Hepatocyte (in vitro differentiated cells): ENCODE measurements around the gene CCDC102A. TPM values are rescaled to one million over a fixed set of nuclear protein-coding genes. Genes with fewer than 3 reads are reported as not detected.

Experiments
- DNase-seq: peaks from one replicate; pipeline ENCODE4 v3.0.0-alpha.2; 2016; ENCODE audit warnings: low spot score
- H2AFZ ChIP-seq: fragments of 200-600 bp; sonication (generic); 2 replicates; pipeline ENCODE4 v1.6.0; 2016; ENCODE audit warnings: antibody characterized with exemption, mild to moderate bottlenecking
- H3K27ac ChIP-seq: fragments of 200-600 bp; sonication (generic); 2 replicates; pipeline ENCODE4 v1.5.1; 2016; ENCODE audit warnings: mild to moderate bottlenecking
- H3K27me3 ChIP-seq: fragments of 200-600 bp; sonication (generic); 2 replicates; pipeline ENCODE4 v1.6.1; 2016
- H3K36me3 ChIP-seq: fragments of 200-600 bp; sonication (generic); replicated peaks from 2 replicates; pipeline ENCODE4 v1.5.1; 2016; ENCODE audit warnings: low read depth; ENCODE audit not compliant: insufficient read depth
- H3K4me1 ChIP-seq: fragments of 200-600 bp; sonication (generic); 2 replicates; pipeline ENCODE4 v1.5.1; 2016; ENCODE audit warnings: mild to moderate bottlenecking, moderate library complexity; ENCODE audit not compliant: insufficient read depth
- H3K4me2 ChIP-seq: fragments of 200-600 bp; sonication (generic); 2 replicates; pipeline ENCODE4 v1.6.0; 2016
- H3K4me3 ChIP-seq: fragments of 200-600 bp; sonication (generic); 2 replicates; pipeline ENCODE4 v1.5.1; 2016; ENCODE audit warnings: mild to moderate bottlenecking
- H3K79me2 ChIP-seq: fragments of 200-600 bp; sonication (generic); 2 replicates; pipeline ENCODE4 v1.6.0; 2017; ENCODE audit warnings: mild to moderate bottlenecking
- H3K9me2 ChIP-seq: fragments of 200-600 bp; sonication (generic); replicated peaks from 2 replicates; pipeline ENCODE4 v1.6.0; 2017; ENCODE audit warnings: mild to moderate bottlenecking; ENCODE audit not compliant: insufficient read depth
- H3K9me3 ChIP-seq: fragments of 200-600 bp; sonication (generic); 2 replicates; pipeline ENCODE4 v1.5.1; 2016; ENCODE audit warnings: low read depth, mild to moderate bottlenecking
- H4K20me1 ChIP-seq: fragments of 200-600 bp; sonication (generic); 2 replicates; pipeline ENCODE4 v1.6.0; 2016; ENCODE audit warnings: mild to moderate bottlenecking; ENCODE audit not compliant: insufficient read depth, poor library complexity, severe bottlenecking
- CTCF ChIP-seq: fragments of 200-600 bp; sonication (generic); IDR thresholded peaks from 2 replicates; pipeline ENCODE4 v1.5.1; 2016; ENCODE audit warnings: antibody characterized with exemption, mild to moderate bottlenecking; ENCODE audit not compliant: poor library complexity
- EZH2 ChIP-seq: fragments of 200-600 bp; sonication (generic); IDR thresholded peaks from 2 replicates; pipeline ENCODE4 v1.6.1; 2016; ENCODE audit warnings: antibody characterized with exemption, mild to moderate bottlenecking, borderline replicate concordance
- EZH2phosphoT487 ChIP-seq: fragments of 200-600 bp; sonication (generic); IDR thresholded peaks from one replicate; pipeline ENCODE4 v1.6.1; 2018; ENCODE audit warnings: antibody characterized with exemption, mild to moderate bottlenecking, low read depth, moderate library complexity; ENCODE audit not compliant: unreplicated experiment, severe bottlenecking
- WGBS: methylation state at CpG from one replicate; pipeline ENCODE4 v1.1.6; 2016; ENCODE audit warnings: low lambda C conversion rate; ENCODE audit errors: missing lambda C conversion rate; 5-methylcytosine and 5-hydroxymethylcytosine counted together
- polyA plus RNA-seq: library from polyadenylated mRNA; unstranded; fragments of >200 nt; fragmentation: Nextera tagmentation; extraction: Ambion mirVana; gene quantifications from 2 replicates; pipeline ENCODE4 v1.2.1, GENCODE V29; 2016
- total RNA-seq: library from RNA; depleted of rRNA; stranded (reverse); fragments of >200 nt; gene quantifications from 2 replicates; pipeline ENCODE4 v1.2.3, GENCODE V29; 2014

Gene CCDC102A
- total and polyA plus RNA-seq, 2 experiments from 2014 or later, result 11.4 to 17.2 TPM

GRCh38 chr16:57526498-57526897, 9.9 kb downstream of the CCDC102A start:
- H3K4me2 ChIP-seq, result no peak overlapping the region
- H3K27ac ChIP-seq, result no peak overlapping the region
- no peaks in the 10 kb centered on the region for H3K9me2 ChIP-seq
- TF ChIP-seq CTCF (no peak), EZH2phosphoT487 (no peak), EZH2 (no peak)
- no peak for DNase-seq
- no peak overlapping the region for H3K4me3 ChIP-seq
- H3K4me1 ChIP-seq, result peaks cover 8% of the 10 kb centered on the region
- H3K9me3 ChIP-seq, result no peaks in the 10 kb centered on the region
- H3K27me3 ChIP-seq, result no peaks in the 10 kb centered on the region
- no peaks in the 10 kb centered on the region for H3K36me3 ChIP-seq
- WGBS, result 91% methylated on average over 6 of the region's 6 CpGs
- peaks cover 4% of the 10 kb centered on the region for H3K79me2 ChIP-seq
- H4K20me1 ChIP-seq, result no peaks in the 10 kb centered on the region
- H2AFZ ChIP-seq, result no peak overlapping the region

GRCh38 chr16:57525761-57526160, 10.6 kb downstream of the CCDC102A start:
- no peaks in the 10 kb centered on the region for H3K9me2 ChIP-seq
- WGBS, result 93% methylated on average over 17 of the region's 18 CpGs

DNA sequence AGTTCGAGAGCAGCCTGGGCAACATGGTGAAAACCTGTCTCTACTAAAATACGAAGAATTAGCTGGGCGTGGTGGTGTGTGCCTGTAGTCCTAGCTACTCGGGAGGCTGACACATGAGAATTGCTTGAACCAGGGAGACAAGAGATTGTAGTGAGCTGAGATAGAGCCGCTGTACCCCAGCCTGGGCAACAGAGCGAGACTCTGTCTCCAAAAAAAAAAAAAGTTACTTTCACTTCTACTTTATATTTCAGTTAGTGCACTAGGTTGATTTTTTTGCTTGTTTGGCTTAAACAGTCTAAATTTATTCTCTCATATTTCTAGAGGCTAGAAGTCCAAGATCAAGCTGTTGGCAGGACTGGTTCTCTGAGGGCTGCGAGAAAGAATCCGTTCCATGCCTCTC, 13.4 kb downstream of the CCDC102A start:
- no peak overlapping the region for H3K27ac ChIP-seq
- H3K9me3 ChIP-seq, result no peaks in the 10 kb centered on the region
- TF ChIP-seq CTCF (no peak), EZH2phosphoT487 (no peak), EZH2 (no peak)
- H2AFZ ChIP-seq, result no peak overlapping the region
- no peaks in the 10 kb centered on the region for H3K36me3 ChIP-seq
- H3K4me3 ChIP-seq, result no peak overlapping the region
- H4K20me1 ChIP-seq, result no peaks in the 10 kb centered on the region
- no peaks in the 10 kb centered on the region for H3K9me2 ChIP-seq
- H3K27me3 ChIP-seq, result no peaks in the 10 kb centered on the region
- no peaks in the 10 kb centered on the region for H3K79me2 ChIP-seq
- no peak for DNase-seq
- no peak overlapping the region for H3K4me2 ChIP-seq
- peaks cover under 1% of the 10 kb centered on the region for H3K4me1 ChIP-seq
- WGBS, result 96% methylated on average over 8 of the region's 8 CpGs

More at GRCh38 chr16:57525761-57526160, 10.6 kb downstream of the CCDC102A start:
- H4K20me1 ChIP-seq, result no peaks in the 10 kb centered on the region
- H3K4me2 ChIP-seq, result no peak overlapping the region
- no peaks in the 10 kb centered on the region for H3K9me3 ChIP-seq
- no peaks in the 10 kb centered on the region for H3K36me3 ChIP-seq
- H3K27me3 ChIP-seq, result no peaks in the 10 kb centered on the region
- H2AFZ ChIP-seq, result no peak overlapping the region
- no peak for TF ChIP-seq CTCF
- TF ChIP-seq EZH2, result no peak
- no peak for TF ChIP-seq EZH2phosphoT487
- no peak overlapping the region for H3K27ac ChIP-seq
- DNase-seq, result no peak
- H3K79me2 ChIP-seq, result no peaks in the 10 kb centered on the region
- H3K4me3 ChIP-seq, result no peak overlapping the region
- peaks cover 8% of the 10 kb centered on the region for H3K4me1 ChIP-seq

- Histone ChIP-seq H4K20me1 (no peaks in the 10 kb centered on the region), H3K9me2 (no peaks in the 10 kb centered on the region), H3K36me3 (no peaks in the 10 kb centered on the region), H3K4me1 (peaks cover 4% of the 10 kb centered on the region), H3K4me3 (no peak overlapping the region), H2AFZ (no peak overlapping the region), H3K9me3 (no peaks in the 10 kb centered on the region), H3K27ac (no peak overlapping the region), H3K79me2 (no peaks in the 10 kb centered on the region), H3K27me3 (no peaks in the 10 kb centered on the region), H3K4me2 (no peak overlapping the region)
- TF ChIP-seq EZH2, result no peak
- TF ChIP-seq EZH2phosphoT487, result no peak
- TF ChIP-seq CTCF, result peak; percentile 94
- 39% methylated on average over 10 of the region's 10 CpGs for WGBS
- DNase-seq, result peak; percentile 90
Observed at GRCh38 chr16:57519796-57520360, 16.5 kb downstream of the CCDC102A start.
